ENCODE data around the gene GOLGA6A.

Gene GOLGA6A

GRCh38 chr15:74036271-74037170 lies 45.8 kb downstream of the GOLGA6A start:
- DNase-seq (ENCODE audit: low read depth): no peak

DNA sequence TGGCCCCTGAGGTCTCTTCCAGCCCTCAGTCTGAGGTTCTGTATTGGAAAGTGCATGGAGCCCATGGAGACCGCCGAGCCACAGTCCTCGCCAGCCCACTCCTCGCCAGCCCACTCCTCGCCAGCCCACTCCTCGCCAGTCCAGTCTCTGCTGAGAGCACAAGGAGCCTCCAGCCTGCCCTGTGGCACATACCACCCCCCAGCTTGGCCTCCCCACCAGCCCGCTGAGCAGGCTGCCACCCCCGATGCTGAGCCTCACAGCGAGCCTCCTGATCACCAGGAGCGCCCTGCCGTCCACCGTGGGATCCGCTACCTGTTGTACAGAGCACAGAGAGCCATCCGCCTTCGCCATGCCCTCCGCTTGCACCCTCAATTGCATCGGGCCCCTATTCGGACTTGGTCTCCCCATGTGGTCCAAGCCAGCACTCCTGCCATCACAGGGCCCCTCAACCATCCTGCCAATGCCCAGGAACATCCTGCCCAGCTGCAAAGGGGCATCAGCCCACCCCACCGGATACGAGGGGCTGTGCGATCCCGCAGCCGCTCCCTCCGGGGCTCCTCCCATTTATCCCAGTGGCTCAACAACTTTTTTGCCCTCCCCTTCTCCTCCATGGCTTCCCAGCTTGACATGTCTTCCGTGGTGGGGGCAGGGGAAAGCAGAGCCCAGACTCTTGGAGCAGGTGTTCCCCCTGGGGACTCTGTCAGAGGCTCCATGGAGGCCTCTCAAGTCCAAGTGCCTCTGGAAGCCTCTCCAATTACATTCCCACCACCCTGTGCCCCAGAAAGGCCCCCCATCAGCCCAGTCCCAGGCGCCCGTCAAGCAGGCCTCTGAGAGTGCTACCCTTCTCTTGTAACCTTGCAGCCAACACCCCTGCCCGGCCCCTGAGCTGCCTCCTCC lies 47.0 kb downstream of the GOLGA6A start:
- DNase-seq (ENCODE audit: low read depth): no peak

- no peak for DNase-seq (ENCODE audit: low read depth)
Measured at GRCh38 chr15:74034206-74034755, 48.1 kb downstream of the GOLGA6A start.

- DNase-seq (ENCODE audit: low read depth): no peak
Measured at GRCh38 chr15:74032606-74033561, 49.5 kb downstream of the GOLGA6A start.

DNA sequence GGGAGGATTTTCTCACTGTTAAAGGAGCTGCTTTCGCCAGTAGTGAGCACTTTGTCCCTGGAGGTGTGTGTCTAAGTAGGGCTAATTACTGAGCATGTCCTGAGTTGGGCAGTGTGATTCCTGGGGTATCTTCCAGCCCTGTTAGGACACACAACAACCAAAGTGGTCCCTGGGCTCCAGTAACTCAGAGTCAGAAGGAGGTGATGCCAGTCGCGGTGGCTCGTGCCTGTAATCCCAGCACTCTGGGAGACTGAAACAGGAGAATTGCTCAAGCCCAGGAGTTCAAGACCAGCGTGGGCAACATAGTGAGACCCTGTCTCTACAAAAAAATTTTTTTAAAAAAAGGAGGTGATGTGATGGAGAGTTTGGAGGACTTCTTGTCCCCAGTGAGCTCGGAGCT lies 50.3 kb downstream of the GOLGA6A start:
- no peak for DNase-seq (ENCODE audit: low read depth)

- DNase-seq (ENCODE audit: low read depth): no peak
Measured at GRCh38 chr15:74028646-74029045, 53.7 kb downstream of the GOLGA6A start.

DNA sequence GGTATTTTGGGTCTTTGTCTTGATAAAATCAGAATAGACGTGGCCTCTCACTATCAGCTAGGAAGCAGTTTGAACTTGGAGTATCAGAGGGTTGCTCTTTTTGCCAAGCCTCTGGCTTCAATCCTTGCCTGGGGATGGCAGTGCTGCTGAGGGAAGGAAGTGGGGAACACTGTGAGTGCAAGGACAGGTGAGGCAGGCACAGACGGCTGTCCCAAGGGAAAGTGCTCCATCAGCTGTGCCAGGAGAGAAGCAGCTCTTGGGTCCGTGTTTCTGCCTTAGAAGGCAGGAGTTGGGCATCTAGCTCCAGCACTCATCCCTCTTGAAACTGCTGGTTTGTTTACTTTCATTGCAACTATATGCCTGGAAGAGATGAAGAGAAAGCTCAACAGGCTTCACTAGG lies 54.7 kb downstream of the GOLGA6A start:
- DNase-seq (ENCODE audit: low read depth): no peak

GRCh38 chr15:74025436-74025835 lies 56.9 kb downstream of the GOLGA6A start:
- no peak for DNase-seq (ENCODE audit: low read depth)

GRCh38 chr15:74024687-74025086 lies 57.7 kb downstream of the GOLGA6A start:
- no peak for DNase-seq (ENCODE audit: low read depth)

DNA sequence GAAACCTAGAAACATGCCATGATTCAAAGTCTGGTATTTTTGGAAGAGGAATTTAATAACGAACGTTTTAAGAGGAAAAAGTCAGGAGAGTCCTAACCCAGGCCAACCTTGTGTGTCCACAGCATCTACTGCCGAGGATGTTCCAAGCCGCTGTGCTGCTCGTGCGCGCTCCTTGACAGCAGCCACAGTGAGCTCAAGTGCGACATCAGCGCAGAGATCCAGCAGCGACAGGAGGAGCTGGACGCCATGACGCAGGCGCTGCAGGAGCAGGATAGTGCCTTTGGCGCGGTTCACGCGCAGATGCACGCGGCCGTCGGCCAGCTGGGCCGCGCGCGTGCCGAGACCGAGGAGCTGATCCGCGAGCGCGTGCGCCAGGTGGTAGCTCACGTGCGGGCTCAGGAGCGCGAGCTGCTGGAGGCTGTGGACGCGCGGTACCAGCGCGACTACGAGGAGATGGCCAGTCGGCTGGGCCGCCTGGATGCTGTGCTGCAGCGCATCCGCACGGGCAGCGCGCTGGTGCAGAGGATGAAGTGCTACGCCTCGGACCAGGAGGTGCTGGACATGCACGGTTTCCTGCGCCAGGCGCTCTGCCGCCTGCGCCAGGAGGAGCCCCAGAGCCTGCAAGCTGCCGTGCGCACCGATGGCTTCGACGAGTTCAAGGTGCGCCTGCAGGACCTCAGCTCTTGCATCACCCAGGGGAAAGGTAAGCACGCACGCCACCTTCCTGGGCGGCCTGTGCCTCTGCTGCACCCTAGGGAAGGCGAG lies 59.5 kb downstream of the GOLGA6A start:
- DNase-seq (ENCODE audit: low read depth): no peak
